Ovary (tissue), 9 donors: Measurements from ENCODE around the gene XPNPEP3. TPM values are rescaled to one million over a fixed set of nuclear protein-coding genes. Genes with fewer than 3 reads are reported as not detected.
"Not testable (repeated sequence)": the region's sequence is repeated elsewhere in the genome, so short reads cannot be mapped to it uniquely, and the experiment has no call there.

ENCODE experiments used
- DNase-seq, 5 donors: peaks; one replicate each; pipeline ENCODE4 v3.0.0-alpha.2; 2019 to 2020
- H3K27ac ChIP-seq, 2 donors: fragments of 200-600 bp; one replicate each; pipeline versions ENCODE4 v1.5.1 to v1.8.0; 2019 to 2022
- H3K27me3 ChIP-seq: fragments of 200-600 bp; one replicate; pipeline ENCODE4 v1.8.0; 2022
- H3K36me3 ChIP-seq: fragments of 200-600 bp; sonication (generic); one replicate; pipeline ENCODE4 v1.5.1; 2019
- H3K4me1 ChIP-seq: one replicate; pipeline ENCODE4 v1.8.1; 2013; ENCODE audit warnings: mild to moderate bottlenecking, moderate library complexity; ENCODE audit not compliant: insufficient read depth
- H3K4me3 ChIP-seq: fragments of 200-600 bp; sonication (generic); one replicate; pipeline ENCODE4 v1.5.1; 2017
- H3K9me3 ChIP-seq, 2 donors: fragments of 200-600 bp in 1 of 2; sonication (generic) in 1 of 2; one replicate each; pipeline versions ENCODE4 v1.5.1 to v1.8.1; 2013 to 2019; ENCODE audit warnings: mild to moderate bottlenecking in 1 of 2, moderate library complexity in 1 of 2
- CTCF ChIP-seq, 3 donors: fragments of 450-650 bp in 2 of 3; fragments of 200-600 bp in 1 of 3; IDR thresholded peaks; one replicate each; pipeline versions ENCODE4 v1.5.1 to v1.8.0; 2016 to 2022; ENCODE audit warnings: antibody characterized with exemption in 3 of 3, mild to moderate bottlenecking in 1 of 3
- EP300 ChIP-seq: sonication (generic); formaldehyde crosslinking; IDR thresholded peaks from one replicate; pipeline ENCODE4 v1.6.1; 2017; ENCODE audit warnings: antibody characterized with exemption
- POLR2A ChIP-seq: fragments of 450-650 bp; IDR thresholded peaks from one replicate; pipeline ENCODE4 v1.6.1; 2017; ENCODE audit warnings: antibody characterized with exemption, mild to moderate bottlenecking, moderate library complexity
- WGBS, 3 donors: extraction: QIAGEN DNeasy Blood & Tissue Kit in 1 of 3; methylation state at CpG; one replicate each; pipeline versions ENCODE4 v1.1.5 to v1.1.7; 2013 to 2017; 5-methylcytosine and 5-hydroxymethylcytosine counted together
- intact Hi-C, 4 donors: fragments of 100-400 bp; cut with DNase I; formaldehyde crosslinking; loops; one replicate each; pipeline versions ENCODE4 v1.11.0 to v1.15.1; 2022 to 2023
- polyA plus RNA-seq, 2 donors: library from polyadenylated mRNA; stranded (reverse); fragments of 200-250 nt in 1 of 2; fragments of 350-450 nt in 1 of 2; fragmentation: Illumina TruSeq in 1 of 2; extraction: RNeasy Lipid Tissue Mini Kit (QIAGEN cat#74804) in 1 of 2; gene quantifications; one replicate each; pipeline ENCODE4 v1.2.3, GENCODE V29; 2013 to 2014
- total RNA-seq, 7 donors: library from RNA; depleted of rRNA in 2 of 7; stranded (reverse); fragments of >200 nt in 2 of 7; fragmentation: NEBNext Ultra II Directional in 3 of 7; extraction: Animal tissue kit (Norgen Biotek cat#: 25700) in 3 of 7; gene quantifications; one replicate each; pipeline versions ENCODE4 v1.1.0 to v1.2.4, GENCODE V29; 2016 to 2023
- donor health status: DM: no; HTN: no; CAD: no; lungs with moderate emphysema.
- donor health status: DM: no; HTN: no; CAD: no.
- donor health status: Bipolar disorder and iron deficiency.
- donor health status: DM: yes; HTN: yes; CAD: no.
- donor health status: DM: no; HTN: no; CAD: no.
- donor health status: DM: yes; HTN: yes; CAD: no.

XPNPEP3 gene
- total and polyA plus RNA-seq, 9 donors: 7.4 to 28.8 (median 20.1) TPM

GRCh38 chr22:40818192-40818746 lies 38.7 kb upstream of the XPNPEP3 start:
- 5 to 25% (median 6%) methylated on average over 14 of the region's 14 CpGs for WGBS, 3 donors
- intact Hi-C loops: no loop called here

GRCh38 chr22:40818747-40819598 lies 38.0 kb upstream of the XPNPEP3 start, which contains the start of gene SLC25A17:
Gene SLC25A17 (minus strand): TSS chr22:40819346. CDS start chr22:40819248, 98 bp downstream.
- 0% methylated on average over 55 to 60 of the region's 61 CpGs for WGBS, 3 donors
- Histone ChIP-seq H3K27ac (peak within 1 kb of the TSS; percentile 50 to 58), H3K27me3 (no peaks in the 10 kb centered on the region), H3K4me1 (peaks cover 9% of the 10 kb centered on the region), H3K36me3 (no peaks in the 10 kb centered on the region), H3K9me3 (no peaks in the 10 kb centered on the region), H3K4me3 (peak within 1 kb of the TSS; percentile 81)
- intact Hi-C loops: no loop called here
- TF ChIP-seq EP300 (no peak), CTCF (IDR thresholded peaks at IDR 0.05) (peak in 1 of 3 donors; percentile 62)
- DNase-seq: peak; percentile 87 to 93 (median 90)

More at GRCh38 chr22:40818192-40818746, 38.7 kb upstream of the XPNPEP3 start:
- Histone ChIP-seq H3K4me3 (peak overlapping the region; percentile 81), H3K27ac (peak overlapping the region; percentile 23 to 50), H3K4me1 (peaks cover 9% of the 10 kb centered on the region), H3K36me3 (no peaks in the 10 kb centered on the region), H3K27me3 (no peaks in the 10 kb centered on the region), H3K9me3 (no peaks in the 10 kb centered on the region)
- DNase-seq: no peak
- TF ChIP-seq CTCF (IDR thresholded peaks at IDR 0.05): no peak
- TF ChIP-seq POLR2A: no peak
- no peak for TF ChIP-seq EP300

GRCh38 chr22:40819599-40820140 lies 37.3 kb upstream of the XPNPEP3 start:
- WGBS, 3 donors: 0 to 3% (median 2%) methylated on average over 4 of the region's 4 CpGs
- H3K4me3 ChIP-seq: peak overlapping the region; percentile 81

GRCh38 chr22:40823426-40823825 lies 33.5 kb upstream of the XPNPEP3 start:
- intact Hi-C loops: no loop called here

More at GRCh38 chr22:40819599-40820140, 37.3 kb upstream of the XPNPEP3 start:
- Histone ChIP-seq H3K36me3 (no peaks in the 10 kb centered on the region), H3K27me3 (no peaks in the 10 kb centered on the region), H3K27ac (peak overlapping the region; percentile 6 to 58), H3K9me3 (no peaks in the 10 kb centered on the region), H3K4me1 (peaks cover 7% of the 10 kb centered on the region)
- TF ChIP-seq EP300 (peak; percentile 26), POLR2A (no peak)
- intact Hi-C loops: no loop called here
- no peak for DNase-seq

GRCh38 chr22:40826292-40826691 lies 30.7 kb upstream of the XPNPEP3 start:
- H3K9me3 ChIP-seq, intact Hi-C loops, H3K4me3 ChIP-seq, DNase-seq, H3K36me3 ChIP-seq, H3K27ac ChIP-seq, H3K4me1 ChIP-seq, H3K27me3 ChIP-seq: not testable (repeated sequence)
- 90 to 100% (median 99%) methylated on average over 2 of the region's 2 CpGs for WGBS, 3 donors

More at GRCh38 chr22:40823426-40823825, 33.5 kb upstream of the XPNPEP3 start:
- TF ChIP-seq POLR2A (no peak), CTCF (IDR thresholded peaks at IDR 0.05) (no peak)
- 62 to 73% (median 64%) methylated on average over 1 of the region's 1 CpG for WGBS, 3 donors
- H3K9me3 ChIP-seq: no peaks in the 10 kb centered on the region
- DNase-seq: no peak
- H3K4me3 ChIP-seq: no peak overlapping the region
- H3K36me3 ChIP-seq: no peaks in the 10 kb centered on the region
- peaks cover 4% of the 10 kb centered on the region for H3K4me1 ChIP-seq
- H3K27ac ChIP-seq: no peak overlapping the region
- H3K27me3 ChIP-seq: no peaks in the 10 kb centered on the region
